Ecto neural progenitor cell (in vitro differentiated cells): ENCODE measurements around the gene BBC3.

Source experiments
- DNase-seq: peaks from one replicate; pipeline ENCODE4 v3.0.0-alpha.2; 2018; ENCODE audit warnings: low spot score

The BBC3 gene

DNA sequence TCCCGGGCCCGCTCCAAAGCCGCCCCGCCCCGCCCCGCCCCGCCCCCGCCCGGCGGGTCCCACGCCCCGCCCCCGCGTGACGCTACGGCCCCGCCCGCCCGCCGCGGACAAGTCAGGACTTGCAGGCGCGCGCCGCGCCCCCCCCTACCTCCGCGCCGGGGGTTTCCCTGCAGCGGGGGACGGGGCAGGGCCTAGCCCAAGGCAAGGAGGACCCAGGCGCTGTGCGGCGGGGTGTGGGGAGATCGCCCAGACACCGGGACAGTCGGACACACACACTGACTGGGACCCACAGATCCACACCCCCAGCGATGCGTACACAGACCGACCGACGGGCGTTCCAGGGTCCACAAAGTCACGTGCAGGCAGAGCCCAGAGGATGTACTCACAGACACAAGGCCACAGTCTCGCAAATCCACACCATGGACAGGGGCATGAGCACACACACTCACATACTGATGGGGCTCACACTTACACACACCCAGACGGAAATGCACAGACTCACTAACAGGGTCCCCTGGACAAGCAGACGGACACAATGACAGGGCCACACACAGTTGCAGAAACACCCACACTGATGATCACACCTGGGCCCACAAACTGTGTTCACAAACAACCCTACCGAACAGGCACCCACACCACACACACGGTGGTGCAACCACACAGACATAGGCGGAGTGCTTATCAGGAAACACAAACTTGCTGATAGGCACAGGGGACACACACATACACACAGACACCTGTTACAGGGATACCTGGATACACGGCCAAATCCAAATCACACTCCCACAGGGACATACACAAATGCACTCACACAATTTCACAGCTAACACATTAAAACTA, 436 bp upstream of the BBC3 start:
- DNase-seq: peak; percentile 90

DNA sequence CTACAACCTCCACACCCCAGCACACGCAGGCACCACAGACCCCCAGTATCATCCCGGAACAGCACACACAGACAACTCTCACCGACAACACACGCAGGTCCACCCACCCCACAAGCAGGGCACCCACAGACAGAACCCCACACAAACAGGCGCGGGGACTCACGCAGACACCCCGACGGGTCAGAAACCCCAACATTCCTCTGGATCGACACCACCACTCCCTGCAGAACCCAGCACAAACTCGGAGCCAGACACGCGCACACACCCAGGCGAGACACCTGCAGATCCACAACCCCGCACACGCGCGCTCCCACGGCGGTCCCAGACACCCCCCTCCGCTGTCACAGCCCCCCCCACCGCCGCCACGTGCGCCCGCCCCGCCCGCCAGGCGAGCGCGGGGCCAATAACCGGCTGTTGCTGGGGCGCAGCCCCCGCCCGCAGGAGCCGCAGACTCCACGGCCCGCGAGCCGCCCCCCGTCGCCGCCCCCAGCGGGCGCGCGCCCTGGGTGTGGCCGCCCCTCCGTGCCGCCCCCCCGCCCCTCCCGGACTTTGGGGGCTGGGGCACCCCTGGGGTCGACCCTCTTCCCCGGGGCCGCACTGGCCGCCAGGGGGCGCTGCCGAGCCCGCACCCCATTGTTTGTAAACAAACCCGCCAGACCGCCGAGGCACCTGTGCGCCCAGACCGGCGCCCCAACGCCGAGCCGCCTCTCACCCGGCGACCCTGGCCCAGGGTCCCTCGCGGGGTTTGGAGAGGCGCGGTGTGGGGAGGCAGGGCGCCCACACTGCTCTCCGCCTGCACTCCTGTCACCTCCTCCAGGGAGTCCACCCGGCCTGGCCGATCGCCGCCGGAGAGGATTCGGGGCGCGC, 712 bp downstream of the BBC3 start:
- DNase-seq: peak; percentile 86

DNA sequence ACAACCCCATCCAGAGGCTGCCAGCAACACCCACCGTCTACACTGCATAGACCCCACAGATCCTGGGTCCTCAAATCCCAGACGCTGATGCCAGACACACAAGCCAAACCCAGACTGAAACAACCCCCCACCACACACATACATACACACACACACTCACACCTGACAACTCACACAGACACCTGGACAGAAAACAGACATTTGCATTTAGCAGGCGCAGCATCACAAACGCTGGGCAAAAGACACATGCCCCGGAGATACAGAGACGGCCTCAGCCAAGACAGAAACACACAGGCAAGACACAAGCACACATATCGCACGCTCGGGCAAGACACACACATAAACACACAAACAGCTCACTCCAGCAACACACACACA, 1.3 kb downstream of the BBC3 start:
- DNase-seq: no peak

DNA sequence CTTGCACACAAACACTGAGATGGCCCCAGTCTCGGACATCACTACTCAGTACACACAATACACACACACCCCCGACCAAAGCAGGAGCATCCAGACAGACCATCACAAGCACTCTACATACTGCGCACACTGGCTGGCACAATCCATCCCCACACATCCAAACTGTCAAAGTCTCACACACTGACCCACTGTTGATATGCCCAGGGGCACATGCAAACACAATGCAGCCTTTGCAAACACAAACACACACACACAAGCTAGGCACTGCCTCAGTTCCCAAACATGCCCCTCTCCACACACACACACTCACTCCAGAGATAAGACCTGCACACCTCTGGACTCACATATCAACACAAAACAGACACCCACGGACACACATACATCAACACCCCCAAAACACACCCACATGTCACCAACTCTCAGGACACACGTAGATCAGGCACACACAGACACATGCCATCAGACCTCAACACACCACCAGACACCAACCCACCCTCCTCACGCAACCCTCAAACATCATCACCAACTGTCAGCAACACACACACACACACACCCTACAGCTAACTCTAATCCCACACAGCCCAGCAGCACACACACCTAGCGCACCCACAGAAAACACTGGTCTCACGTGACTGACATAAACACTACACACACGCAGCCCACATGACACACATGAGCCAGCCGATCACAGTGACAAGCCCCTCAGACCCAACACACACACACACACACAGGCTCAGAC, 1.9 kb downstream of the BBC3 start:
- no peak for DNase-seq

DNA sequence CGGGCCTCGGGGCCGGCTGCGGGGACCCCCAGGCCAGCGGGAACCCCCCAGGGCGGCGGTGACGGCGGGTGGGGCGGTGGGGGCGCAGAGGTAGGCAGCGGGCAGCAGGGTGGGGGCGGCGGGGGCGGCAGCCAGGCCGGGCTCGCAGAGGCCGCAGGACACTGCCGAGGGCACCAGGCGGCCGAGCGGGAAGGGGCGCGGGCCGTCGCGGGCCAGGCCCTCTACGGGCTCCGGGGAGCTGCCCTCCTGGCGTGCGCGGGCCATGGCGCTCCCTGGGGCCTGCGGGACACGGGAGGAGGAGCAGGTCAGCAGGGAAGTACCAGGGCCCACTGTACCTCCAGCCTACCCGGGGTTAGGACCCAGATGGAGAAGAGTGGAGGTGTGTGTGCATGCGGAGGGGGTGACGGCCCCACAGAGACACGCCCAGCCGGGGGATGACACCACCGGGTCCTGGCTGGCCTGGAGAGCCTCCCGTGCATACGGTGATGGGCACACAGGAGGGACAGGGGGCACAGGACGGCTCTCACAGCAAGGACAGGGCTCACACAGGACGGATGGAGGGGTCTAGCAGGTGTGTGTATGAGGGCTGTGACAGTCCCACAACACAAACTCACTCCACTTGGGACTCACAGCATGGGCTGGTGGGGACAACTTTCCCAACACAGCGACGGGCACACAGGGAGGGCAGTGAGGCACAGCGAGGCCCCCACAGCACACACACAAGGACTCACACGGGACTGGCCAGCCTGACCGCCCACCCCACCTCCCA, 2.6 kb downstream of the BBC3 start:
- peak; percentile 59 for DNase-seq

DNA sequence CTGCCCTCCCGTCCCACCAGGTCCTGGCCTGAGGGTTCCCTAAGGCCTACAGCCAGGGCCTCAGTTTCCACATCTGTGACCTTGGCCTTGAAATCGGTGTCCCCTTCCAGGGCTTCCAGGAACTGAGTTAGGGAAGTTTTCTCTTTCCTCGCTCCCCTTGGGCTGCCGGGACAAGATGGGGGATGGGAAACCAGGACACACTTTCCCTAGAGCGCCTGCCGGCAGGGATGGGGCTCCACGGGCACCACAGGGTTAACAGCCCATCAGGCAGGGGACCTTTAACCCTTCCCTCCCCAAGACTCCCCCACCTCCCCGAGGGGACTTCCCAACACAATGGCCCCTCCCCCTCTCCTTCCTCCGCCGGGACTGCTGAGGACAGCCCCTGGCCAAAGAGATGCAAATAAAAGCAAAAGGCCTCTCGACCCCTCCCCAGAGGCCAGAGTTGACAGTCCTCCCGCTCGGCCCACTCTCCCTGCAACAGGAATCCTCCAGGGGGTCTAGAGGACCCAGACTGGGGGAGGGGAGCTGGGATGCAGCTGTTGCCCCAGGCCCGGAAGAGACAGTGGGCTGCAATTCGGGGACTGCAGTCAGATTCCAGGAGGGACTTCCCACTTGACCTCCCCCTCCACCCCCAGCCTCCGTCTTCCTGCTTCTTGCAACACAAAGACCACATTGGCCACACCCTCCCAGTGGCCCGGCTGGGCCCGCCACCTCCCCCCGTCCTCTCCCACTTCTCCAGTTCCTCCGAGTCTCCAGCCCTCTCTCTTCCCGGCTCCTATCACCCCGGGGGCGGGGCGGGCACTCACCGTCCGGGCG, 3.4 kb downstream of the BBC3 start:
- peak; percentile 96 for DNase-seq

DNA sequence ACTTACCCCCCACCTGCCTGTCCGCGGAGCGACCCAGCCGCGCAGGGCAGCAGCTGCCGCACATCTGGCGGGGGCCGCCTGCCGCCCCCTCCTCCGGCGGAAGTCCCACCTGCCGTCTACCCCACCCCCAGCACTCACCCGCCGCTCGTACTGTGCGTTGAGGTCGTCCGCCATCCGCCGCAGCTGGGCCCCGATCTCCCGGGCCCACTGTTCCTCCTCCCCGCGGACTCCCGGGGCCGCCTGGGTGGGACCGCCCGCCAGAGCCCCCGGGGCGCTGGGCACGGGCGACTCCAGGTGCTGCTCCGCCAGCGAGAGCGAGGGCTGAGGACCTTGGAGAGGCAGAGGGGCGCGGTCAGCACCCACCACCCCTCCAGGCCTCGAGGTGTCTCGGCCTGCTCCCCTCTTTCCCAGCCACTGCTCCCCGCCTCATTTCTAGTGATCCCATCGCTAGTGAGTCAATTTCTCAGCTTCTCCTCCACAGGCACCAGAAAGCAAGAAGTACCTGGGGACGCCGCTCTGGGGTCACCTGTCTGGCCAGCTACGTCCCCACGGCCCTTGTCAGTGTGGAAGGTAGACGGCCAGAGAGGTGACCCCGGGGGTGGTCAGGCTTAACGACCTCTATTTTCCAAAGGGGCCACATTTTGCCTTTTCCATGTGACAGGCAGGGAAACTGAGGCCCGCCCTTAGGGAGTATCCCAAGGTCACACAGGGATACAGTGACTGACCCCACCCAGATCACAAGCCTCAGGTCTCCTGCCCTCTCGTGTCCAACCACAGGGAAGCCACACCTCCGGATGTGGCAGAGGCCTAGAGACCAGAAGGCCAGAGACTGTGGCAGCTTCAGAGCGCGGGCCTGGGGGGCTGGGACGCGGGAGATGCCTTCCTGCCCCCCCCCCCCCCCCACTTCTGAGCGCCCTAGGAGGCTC, 4.3 kb downstream of the BBC3 start:
- no peak for DNase-seq

DNA sequence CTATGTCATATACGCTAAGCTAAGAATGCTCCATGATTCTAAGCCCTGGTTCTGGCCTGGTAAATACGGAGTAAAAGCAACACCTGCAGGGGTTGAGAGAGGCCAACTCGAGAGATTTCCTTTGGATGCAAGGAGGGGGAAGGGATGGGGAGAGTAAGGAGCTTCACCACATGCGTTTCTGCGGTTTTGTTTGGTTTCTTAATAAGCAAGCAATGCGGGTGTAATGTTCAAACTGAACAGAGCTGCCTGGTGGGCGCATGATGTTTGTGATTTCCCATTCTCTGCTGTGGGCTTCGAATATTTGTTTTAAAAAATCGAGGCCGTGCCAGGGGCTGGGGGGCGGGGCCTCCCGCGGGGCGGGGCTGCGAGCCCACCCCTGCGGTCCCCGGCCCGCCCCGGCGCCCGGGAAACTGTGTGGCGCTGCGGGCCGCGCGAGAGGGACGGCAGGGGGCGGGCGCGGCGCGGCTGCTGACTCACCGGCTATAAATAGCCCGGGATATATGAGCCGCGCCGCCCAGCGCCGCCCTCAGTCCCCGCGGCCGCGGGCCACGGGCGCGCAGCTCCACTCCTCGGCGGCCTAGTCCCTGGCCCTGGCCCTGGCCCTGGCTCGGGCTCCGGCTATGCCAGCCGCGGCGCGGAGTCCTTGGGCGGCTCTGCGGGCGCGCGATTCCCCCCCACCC, 5.1 kb downstream of the BBC3 start:
- DNase-seq: peak; percentile 92

DNA sequence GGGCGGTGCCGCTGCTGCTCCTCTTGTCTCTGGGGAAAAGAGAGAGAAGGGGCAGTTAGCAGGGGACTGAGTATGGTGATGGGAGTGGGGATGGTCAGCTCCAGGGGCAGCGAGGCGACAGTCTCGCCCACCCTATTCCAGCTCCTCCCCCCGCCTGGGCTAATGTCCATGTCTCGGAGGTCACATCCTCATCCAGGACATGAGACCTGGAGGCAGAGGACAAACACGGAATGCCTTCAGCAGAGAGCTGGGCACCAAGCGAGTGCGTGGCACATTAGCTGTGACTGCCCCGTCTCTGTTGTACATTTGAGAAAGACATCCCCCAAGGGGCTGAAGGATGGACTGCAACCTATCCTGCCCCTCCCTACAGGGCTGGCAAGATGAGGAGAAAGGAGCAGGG, 9.1 kb downstream of the BBC3 start:
- no peak for DNase-seq

DNA sequence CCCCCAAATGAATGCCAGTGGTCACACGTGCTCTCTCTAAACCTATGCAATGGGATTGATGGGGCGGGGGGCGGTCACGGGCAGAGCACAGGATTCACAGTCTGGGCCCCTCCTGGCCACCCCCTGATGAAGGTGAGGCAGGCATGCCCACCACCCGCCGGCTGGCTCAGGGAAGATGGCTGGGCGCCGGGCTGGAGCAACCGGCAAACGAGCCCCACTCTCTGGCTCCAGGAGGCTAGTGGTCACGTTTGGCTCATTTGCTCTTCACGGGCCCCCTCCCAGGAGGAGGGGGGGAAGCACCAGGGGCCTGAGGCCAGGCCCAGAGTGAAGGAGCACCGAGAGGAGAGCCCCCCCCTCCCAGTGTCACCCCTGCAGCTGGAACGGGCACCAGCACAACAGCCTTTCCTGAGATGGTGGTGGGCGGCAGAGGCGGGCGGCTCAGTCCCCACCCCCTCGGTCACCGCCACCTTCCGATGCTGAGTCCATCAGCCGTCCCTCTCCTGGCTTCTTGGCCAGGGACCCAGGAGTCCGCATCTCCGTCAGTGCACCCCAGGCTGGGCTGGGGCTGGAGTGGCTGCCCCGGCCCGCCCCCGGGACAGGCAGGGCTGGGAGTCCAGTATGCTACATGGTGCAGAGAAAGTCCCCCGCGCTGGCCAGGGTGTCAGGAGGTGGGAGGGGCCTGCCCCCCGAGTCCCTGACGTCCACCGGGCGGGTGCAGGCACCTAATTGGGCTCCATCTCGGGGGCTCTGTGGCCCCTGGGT, 9.7 kb downstream of the BBC3 start:
- no peak for DNase-seq

DNA sequence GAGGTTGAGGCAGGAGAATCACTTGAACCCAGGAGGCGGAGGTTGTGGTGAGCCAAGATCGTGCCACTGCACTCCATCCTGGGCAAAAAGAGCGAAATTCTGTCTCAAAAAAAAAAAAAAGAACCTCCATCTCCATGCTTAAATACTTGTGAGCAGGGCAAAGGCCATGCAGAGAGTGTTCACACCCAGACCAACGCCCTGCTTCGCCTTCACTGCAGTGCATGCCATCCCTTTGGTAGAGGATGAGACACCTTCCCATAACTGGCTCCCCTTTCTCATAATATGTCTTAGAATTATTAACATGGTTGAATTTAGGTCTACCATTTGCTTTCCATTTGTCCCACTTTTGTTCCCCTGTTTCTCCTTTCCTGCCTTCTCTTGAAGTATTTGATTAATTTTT, 15.4 kb downstream of the BBC3 start:
- no peak for DNase-seq

DNA sequence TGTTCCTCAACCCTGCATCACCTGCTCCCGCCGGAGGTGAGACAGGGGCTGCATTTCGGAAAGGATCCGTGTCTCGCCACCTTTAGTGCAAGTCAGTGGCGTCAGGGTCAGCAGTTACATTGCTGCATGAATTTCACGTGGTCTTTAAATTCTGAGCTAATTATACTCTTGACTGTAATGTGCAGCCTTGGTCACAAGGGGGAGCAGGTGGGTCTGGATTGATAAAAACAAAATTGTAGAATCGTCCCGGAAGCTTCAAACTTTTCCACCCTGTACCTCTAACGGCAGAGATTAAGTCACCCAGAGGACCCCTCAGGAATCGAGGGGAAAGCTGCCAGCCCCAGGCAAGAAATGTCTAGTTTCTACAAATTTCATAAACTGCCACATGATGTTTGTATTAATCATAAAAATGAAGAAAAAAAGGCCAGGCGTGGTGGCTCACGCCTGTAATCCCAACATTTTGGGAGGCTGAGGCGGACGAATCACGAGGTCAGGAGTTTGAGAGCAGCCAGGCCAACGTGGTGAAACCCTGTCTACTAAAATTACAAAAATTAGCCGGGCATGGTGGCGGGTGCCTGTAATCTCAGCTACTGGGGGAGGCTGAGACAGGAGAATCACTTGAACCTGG, 20.2 kb downstream of the BBC3 start:
- peak; percentile 71 for DNase-seq

DNA sequence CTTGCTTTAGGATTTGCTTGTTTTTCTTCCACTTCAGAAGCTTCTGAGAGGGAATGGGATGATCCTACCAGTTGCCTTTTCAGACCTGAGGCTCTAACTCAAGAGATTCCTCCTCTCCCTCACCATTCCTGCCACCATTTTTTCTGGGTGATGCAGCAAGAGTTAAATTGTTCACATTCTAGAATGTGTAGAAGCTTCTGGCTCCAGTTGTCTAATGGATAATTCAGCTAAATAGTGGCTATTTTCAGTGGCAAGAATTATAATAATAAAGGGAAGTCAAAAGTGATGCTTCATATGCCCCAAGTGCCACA, 20.9 kb downstream of the BBC3 start:
- DNase-seq: no peak

DNA sequence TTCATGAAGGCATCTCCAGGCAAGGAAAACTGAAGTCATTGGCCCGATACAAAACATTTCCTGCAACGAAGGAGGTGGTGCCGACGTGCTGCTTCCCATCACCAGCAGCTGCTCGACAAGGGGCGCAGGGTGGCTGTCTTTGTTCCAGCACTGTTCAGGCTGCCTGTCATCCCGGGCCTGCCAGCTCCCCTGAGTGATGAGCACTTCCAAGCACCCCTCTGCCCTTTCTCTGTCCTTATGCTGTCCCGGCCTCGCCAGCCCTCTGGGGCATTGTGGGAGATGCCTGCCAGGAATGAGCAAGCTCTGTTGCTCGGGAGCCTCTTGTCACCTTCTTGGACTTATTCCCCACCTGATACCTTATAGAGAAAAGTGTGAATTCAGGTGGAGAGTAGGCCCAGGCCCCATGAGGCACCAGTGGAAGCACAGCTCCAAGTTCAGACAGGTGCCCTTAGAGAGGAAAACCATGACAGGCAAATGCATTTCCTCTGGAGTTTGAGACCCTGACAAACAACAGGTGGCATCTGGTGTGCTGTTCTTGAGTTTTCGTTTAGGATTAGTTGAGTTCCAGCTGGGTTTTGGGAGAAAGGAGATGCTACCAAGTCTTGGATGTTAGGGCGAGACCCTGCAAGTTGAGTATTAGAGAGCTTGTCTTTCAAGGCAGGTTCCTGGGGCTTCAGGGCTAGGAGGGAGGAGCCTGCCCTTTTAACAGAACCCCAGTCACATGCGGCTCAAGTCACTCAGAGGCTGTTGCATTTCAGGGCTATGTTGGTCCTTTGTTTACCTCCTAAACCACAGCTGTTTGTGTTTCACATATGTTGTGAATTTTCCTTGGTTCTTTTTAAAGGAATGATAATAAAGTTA, 21.4 kb downstream of the BBC3 start:
- no peak for DNase-seq

DNA sequence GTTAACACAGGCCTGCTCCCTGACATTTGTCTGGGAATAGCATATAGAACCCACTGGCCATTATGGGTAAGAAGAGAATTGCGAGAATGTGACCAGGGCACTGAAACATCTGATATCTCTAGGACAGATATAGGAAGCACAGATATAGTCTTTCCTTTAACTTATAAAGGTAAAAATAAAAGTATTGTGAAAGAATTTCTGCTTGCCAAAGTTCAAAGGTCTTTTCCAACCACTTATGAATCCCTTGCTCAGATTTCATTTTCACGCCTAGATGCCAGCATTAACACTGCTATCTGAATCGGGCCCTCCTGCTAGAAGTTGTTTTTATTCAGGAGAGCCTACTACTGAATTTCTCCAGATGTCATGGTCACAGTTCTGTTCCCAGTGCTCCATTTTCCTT, 27.7 kb downstream of the BBC3 start:
- DNase-seq: no peak

DNA sequence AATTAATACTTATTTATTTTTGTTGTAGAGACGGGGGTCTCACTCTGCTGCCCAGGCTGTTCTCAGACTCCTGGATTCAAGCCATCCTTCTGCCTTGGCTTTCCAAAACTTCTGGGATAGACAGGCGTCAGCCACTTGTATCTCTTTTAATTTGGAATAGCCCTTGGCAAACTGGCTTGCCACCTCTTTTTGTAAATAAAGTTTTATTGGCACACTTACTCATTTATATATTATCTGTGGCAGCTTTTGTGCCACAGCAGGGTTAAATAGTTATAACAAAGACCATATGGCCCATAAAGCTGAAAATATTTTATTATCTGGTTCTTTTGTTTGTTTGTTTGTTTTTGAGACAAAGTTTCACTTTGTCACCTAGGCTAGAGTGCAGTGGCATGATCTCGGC, 30.5 kb downstream of the BBC3 start:
- no peak for DNase-seq

DNA sequence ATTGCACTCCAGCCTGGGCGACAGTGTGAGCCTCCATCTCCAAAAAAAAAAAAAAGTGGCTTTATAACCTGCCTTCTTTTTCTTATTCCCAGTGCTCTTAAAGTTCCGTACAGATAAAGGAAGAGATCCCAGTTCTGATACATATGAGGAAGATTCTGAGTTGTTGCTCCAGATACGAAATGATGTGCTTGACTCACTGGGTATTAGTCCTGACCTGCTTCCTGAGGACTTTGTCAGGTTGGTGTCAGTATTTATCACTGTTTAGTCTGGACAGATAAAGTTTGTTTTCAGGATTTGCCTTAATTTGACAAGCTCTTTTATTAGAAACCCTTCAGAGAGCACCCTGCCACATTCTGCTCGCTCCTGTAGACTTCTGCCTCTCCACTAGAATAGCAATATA, 33.9 kb downstream of the BBC3 start:
- no peak for DNase-seq
